NOMO-1 treated with DMSO at 0.1 percent for 48 hours (cell line): ENCODE results near the gene LRRC9.
A peak's percentile ranks its signal among the peaks of the same experiment; 100 is the strongest.
"Not testable (repeated sequence)": the region's sequence is repeated elsewhere in the genome, so short reads cannot be mapped to it uniquely, and the experiment has no call there.

Experiments used
- DNase-seq: peaks from one replicate; lab custom pipeline; 2025; ENCODE audit not compliant: unreplicated experiment; lab: John Stamatoyannopoulos, UW

LRRC9 gene

DNA sequence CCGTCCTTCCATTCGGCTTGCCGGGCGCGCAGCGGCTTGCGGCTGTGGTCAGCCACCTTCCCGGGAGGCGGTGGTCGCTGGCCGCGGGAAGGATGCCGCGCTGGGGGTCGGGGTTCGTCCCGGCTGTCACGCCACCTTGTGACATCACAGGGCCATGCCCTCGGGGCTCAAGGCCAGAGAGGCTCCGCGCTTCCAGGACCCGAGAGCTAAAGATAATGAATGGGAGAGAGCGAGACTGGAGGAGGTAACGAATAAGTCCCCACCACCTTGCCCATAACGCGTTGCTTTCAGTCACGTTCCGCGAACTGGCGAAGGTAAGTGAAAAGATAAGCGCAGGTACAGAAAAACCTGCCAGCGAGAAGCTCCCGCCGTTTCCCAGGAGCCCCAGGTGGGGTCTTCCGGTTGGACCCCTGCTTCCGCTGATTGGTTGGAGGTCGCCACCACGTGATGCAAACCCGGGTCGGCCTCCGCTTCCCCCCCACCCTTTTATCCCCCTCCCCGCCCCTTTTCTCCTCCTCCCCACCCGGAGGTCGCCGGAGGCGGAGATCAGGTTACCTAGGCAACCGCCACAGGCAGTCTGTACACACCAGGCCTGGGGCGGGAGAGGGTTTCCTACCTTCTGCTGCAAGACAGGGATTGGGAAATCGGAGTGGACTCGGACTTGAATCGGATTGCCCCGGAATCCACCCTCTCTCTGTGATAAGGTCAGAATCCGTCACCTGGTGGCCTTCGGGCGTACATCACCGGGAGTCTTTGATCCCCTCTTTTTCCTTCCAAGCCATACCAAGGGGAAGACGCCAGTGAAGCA, at the start of gene LRRC9:
TSS of gene LRRC9 (plus strand) at position 575 of the 808 bp plus-strand sequence.
- no peak for DNase-seq

DNA sequence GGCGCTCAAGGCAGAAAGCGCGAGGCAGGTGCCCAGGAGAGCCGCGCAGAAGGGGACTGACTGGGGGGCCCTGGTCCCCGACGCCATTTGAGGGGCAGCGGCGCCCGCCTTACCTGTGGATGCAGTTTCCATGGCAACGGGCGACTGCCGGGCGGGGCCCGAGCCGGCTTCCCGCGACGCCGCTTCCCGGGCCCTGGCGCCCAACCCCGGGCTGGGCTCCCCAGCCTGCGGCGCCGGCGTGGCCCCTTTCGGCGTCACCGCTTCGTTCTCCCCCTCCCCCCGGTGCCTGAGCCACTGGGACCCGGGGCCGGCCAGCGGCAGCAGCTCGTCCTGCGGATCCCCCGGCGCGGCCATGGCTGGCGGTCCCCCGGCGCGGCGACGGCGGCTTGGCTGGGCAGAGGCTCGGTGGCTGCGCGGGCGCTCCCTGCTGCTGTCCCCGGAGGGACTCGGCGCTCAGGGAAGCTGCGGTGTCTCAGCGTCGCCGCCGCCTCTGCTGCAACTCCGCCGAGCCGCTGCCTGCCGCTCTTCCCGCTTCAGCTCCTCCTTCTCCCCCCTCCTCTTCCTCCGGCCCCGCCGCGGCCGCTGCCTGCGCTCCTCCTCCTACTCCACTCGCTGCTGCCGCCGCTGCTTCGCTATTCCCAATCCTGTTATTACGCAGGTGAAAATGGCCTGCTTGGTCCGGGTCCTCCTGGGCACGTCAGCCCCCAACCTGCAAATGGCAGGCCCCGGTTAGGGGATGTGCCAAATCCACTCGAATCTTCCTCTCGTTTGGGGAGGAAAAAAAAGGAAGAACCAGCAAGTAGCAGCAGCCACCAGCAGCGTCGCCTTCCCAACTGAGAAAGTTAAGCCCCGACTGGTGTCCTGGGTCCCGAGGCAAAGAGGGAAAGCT, 49.4 kb upstream of the LRRC9 start, which contains the start of gene RTN1:
TSS of gene RTN1 (minus strand) at position 500 of the 889 bp plus-strand sequence. CDS start at position 354, 146 bp downstream.
- DNase-seq: peak; percentile 50

DNA sequence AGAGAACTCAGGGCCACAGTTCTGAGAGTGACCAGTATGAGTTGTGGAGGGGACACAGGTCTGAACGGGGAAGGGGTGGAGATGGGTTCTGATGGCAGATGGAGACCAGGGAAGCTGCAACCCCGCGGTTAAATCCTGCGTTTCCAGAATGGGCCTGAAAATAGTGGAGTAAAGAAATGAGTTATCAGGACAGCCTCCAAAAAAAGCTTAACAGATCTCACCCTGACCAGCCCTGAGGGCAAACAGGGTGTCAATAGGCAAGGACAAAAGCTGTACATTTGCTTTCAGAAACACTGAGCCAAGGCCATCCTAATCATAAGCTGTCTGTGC, 48.8 kb upstream of the LRRC9 start:
- no peak for DNase-seq

DNA sequence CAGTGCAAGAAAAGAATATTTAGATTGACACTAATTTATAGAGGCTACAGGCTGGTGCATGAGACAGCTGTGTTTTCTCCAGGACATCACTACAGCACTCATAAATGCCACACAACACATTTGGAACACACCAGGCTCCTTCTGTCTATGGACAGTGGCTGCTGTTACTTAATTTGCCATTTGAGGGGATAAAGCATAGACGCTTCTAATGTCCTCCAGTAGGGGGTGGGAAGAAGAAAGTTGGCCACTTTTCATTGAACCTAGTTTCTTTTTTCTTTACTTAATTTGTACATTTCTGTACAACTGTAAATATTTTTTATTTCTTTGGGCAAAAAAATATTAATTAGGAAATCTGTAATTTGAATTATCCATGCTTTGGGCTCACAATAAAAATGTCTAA, 37.0 kb upstream of the LRRC9 start:
- no peak for DNase-seq

DNA sequence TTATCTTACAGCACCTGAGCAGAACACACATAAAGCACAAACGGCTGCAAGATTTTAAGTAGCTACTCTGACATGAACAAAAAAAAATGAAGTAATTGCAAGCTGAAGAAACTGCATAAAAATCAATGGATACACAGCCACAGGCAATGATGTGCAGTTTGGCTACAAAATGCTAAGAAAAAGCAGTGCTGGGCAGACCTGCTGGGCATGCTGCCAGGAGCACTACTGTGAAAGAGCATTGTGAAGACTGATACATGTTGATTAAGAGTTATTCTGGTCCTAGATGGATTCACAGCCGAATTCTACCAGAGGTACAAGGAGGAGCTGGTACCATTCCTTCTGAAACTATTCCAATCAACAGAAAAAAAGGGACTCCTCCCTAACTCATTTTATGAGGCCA, 29.3 kb upstream of the LRRC9 start:
- DNase-seq: no peak

DNA sequence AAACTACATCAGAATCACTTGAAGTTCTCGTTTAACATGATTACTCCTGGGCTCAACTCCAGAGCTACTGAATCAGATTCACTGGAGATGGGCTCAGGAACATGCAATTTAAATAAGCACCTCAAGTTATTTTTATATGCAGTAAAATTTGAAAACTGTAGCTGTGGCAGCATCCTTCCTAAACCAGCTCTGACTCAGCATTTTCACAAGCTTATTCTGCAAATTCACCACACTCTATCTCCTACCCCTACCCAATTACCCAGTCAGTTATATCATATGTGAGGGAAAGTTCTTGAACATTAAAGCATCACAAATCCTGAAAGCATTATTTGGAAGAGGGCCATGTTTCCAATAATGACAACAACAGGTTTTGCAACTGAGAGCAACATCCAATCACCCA, 24.2 kb upstream of the LRRC9 start:
- DNase-seq: no peak

DNA sequence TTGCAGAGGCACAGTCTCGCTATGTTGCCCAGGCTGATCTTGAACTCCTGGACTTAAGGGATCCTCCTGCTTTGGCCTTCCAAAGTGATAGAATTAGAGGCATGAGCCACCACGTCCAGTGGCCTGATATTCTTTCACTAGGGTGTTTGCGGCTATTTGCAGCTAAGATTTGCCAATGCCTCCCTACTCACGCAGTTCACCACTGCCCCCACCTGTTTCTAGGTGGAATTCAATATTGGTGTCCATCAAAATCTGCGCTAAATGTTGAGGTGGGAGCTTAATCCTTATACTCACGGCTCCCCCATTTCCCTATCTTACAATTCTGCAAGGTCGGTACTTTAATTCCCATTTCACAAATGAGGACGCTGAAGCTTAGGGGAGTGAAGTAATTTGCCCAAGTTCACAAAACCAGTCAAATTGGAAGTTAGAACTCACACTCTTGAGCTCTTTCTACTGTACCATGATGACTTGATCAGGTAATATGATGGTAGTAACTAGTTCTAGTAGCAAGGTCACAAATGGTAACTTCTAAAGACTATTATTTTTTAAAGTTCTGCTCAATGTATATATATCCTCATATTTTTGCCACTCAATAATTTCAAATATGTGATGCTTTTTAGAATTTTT, 22.1 kb upstream of the LRRC9 start:
- peak; percentile 30 for DNase-seq

DNA sequence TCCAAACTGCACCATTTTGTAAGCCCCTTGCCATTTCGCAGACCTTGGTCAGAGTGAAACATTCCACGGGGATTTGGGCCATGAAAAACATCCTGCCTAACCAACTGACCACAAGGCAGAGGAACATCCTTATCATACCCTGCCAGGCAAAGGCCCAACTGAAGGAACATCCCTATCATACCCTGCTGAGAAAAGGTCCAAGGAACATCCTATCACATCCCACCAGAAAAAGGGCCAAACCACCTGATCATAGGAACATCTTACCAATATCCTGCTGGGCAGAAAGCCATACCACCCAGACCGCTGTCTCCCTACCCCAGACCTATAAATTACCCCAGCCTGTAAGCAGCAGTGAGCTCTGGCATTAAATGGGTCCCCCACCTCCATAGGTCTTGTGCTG, 19.4 kb upstream of the LRRC9 start:
- no peak for DNase-seq

DNA sequence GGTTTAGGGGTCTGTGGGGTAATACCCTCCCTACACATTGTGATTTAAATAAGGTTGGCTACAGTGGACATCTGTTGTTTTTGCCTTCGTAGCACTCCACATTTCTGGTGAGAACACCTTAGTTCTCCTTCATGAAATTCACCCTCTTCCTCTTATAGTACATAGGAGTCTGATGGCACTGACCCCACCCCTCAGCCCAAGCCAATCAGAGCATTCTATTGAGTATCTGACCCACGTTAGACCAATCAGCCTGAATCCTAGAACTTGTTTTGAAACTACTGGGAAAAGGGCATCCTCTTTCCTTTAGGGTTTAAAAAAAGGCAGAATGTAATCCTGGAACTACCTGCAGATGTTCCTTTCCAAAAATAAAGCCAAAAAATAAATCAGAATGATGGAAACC, 15.8 kb upstream of the LRRC9 start:
- DNase-seq: no peak

DNA sequence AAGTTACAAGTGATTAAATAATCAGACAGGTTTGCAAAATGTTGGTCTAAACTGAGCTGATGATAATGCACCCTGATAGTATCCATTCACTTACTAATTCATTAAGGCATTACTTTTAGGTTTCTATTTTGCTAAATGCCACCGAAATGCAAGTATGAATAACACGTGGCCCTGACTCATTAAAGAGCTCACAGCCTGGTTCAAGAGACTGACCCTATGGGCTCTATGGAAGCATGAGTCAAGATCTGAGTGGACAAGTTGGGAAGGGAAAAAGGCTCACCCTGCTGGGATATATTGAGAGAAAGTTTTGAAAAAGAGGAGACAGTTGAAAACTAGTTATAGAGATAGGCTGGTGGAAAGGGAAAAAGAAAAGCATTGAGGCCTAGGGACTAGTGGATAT, 14.8 kb upstream of the LRRC9 start:
- DNase-seq: no peak

DNA sequence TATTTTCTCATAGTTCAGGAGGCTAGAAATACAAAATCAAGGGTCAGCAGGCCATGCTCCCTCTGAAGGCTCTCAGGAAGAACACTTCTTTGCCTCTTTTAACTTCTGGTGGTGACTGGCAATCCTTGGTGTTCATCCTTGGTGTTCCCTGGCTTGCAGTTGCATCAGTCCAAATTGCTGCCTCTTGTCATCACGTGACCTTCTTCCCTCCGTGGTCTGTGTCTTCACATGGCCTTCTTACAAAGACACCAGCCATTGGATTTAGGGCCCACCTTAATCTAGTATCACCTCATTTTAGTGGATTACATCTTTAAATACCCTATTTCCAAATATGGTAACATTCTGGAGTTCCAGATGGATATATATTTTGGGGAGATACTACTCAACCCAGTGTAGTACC, 7.5 kb upstream of the LRRC9 start:
- no peak for DNase-seq

DNA sequence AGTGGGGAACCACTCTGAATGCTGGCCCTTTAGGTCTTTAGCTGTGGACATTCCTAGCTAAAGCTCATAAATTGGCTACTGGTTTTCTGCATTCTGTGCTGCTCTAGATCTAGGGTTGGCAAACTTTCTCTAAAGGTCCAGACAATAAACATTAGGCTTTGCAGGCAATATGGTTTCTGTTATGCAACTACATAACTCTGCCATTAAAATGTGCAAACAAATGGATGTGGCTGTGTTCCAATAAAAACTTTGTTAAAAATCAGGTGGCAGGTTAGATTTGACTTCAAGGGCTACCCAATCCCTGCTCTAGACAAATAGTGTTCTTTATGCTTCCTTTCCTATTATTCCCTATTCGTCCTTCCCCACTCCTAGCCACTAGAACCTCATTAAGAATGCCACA, 6.8 kb upstream of the LRRC9 start:
- DNase-seq: no peak

DNA sequence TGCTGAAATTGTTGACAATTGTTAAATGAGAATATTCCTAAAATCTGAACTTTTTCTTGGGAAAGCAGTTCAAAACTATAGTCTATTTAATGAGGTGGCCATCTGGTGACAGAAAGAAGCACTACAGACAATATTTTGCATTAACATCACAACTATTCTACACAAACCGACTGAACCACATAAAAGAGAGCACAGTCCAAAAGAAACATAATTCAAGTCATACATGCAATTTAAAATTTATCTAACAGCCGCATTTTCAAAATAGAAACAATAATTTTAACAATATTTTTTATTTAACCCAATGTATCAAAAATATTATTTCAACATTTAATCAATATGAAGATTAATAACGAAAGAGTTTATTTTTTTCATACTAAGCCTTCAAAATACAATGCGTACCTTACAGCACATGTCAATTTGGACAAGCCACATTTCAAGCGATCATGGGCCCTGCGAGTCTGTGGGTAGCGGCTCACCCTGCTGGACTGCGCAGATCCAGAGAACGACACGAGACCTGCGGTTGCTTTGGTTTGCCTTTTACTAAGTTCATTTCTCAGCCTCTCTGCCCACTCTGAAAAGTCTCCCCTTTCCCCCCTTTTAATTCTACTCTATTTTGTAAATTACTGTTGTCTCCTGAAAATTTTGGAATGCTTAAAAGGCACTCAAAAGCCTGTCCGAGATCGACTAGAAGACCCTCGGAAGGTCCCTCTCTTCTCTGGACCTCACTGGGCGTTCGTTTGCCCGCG, 947 bp upstream of the LRRC9 start:
- DNase-seq: peak; percentile 16

DNA sequence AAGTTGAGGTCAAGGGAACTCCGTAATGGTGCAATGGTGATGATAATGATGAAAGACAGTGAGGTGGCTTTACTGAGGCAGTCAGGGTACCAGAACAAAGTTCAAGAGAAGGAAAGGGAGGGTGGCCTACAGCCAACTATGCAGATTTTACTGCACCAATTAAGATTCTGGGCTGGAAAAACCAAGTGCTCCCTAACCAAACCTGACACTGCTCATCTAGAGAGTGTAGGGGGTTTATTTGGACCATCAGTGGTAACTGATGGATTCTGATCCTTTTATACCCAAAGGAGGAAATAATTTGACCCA, 387 bp downstream of the LRRC9 start:
- no peak for DNase-seq

DNA sequence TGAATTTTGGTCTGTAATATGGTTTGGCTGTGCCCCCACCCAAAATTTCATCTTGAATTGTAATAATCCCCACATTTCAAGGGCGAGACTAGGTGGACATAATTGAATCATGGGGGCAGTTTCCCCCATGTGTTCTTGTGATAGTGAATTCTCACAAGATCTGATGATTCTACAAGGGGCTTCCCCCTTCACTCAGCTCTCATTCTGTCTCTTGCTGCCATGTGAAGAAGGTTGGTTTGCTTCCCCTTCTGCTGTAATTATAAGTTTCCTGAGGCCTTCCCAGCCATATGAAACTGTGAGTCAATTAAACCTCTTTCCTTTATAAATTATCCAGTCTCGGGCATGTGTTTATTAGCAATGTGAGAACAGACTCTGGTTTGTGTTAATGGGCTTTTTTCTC, 5.9 kb downstream of the LRRC9 start:
- no peak for DNase-seq

DNA sequence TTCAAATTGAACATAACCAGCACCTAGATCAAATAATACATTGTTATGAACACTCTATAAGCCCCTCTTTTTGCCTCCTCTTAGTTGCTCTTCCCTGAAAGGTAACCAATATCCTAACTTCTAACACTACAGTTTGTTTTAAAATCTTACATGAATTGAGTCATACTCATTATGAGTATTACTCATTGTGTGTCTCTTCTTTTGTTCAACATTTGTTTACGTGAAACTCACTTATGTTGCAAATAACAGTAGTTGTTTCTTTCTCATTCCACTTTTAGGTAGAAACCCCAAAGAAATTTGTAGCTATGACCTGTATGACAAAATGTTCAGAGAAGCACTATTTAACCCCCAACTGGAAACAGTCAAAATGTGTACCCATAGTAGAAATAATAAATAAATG, 6.6 kb downstream of the LRRC9 start:
- DNase-seq: no peak

DNA sequence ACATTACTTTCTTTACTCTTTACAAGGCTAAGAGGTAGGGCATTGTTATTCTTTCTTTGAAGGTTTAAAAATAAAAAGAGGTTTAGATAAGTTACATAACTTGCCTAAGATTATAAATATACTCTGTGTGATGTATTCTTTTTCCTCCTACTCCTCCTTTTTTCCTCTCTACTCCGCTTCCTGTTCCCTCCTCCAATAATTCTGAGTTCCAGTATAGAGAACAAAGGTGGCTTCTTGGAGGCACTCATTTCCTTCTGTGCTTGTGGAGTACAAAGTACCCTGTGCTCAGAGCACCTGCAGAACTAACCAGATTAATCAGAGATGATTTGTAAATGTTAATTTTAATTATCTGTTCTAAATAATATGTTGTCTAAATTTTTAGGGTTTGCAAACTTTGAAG, 11.3 kb downstream of the LRRC9 start:
- no peak for DNase-seq

DNA sequence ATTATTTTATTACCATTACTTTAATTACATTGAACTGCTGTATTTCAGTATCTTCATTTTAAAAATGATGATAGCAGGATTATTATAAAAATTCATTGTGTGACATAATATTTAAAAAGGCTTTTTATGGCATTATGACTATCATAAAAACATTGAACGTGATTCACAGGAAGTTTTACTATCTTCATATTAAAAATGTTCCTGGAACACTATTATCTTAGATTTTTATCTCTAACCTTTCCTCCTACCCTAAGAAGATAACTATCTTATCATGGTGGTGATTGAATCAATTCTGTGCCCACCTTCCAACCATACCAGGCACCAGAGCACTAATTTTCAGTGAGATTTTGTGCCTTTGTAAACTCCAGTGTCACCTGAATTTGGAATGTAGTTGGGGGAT, 16.2 kb downstream of the LRRC9 start:
- DNase-seq: no peak

DNA sequence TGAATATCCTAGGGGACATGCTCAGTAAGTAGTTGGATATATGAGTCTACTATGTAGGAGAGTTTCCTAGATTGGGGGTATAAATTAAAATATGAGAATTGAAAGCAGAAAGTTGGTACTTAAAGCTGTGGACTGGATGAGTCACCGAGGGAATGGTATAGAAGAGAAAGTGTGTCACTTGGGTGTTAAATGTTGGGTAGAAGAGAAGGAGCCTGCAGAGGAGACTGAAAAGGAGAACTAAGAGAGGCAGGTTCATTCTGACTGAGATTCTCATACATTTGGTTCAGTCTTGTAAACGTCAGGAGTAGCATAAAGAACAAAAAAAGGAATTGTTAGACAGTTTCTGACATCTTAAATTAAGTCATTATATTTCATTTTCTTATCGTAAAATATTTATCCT, 19.9 kb downstream of the LRRC9 start:
- DNase-seq: no peak

DNA sequence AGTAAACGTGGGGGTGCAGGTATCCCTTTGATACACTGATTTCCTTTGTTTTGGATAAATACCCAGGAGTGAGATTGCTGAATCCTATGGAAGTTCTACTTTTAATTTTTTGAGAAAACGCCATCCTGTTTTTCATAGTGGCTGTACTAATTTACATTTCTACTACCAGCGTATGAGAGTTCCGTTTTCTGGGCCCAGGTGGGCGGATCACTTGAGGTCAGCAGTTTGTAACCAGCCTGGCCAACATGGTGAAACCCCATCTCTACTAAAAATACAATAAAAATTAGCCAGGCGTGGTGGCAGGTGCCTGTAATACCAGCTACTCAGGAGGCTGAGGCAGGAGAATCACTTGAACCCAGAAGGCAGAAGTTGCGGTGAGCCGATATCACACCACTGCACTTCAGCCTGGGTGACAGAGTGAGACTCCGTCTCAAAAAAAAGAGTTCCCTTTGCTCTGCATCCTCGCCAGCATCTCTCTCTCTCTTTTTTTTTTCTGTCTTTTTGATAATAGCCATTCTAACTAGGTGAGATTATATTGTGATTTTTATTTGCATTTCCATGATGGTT, 22.4 kb downstream of the LRRC9 start:
- DNase-seq: not testable (repeated sequence)

DNA sequence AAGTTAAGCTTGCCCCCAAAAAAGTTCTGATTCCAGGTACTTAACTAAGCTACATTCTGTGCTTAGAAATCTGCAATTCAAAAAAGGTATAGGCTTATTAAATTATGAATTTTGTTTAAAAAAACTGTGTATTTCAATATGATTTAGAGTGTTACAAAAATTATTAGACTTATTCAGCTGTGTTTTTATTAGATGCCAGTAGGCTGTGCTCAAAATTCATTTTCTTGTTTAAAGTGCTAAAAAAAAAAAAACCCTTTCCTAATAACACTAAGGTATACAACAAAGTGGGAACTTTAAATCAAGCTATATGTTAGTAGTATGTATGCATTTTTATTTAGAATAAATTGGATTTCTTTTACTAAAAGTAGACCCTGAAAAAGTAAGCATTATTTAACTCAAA, 25.0 kb downstream of the LRRC9 start:
- no peak for DNase-seq
